Skeletal muscle tissue (tissue), 5 donors: ENCODE measurements around the gene USP51. TPM values are rescaled to one million over a fixed set of nuclear protein-coding genes. Genes with fewer than 3 reads are reported as not detected.
"Not testable (repeated sequence)": the region's sequence is repeated elsewhere in the genome, so short reads cannot be mapped to it uniquely, and the experiment has no call there.

Experiments
- H3K27ac ChIP-seq: one replicate; pipeline ENCODE4 v1.7.0; 2013; ENCODE audit warnings: mild to moderate bottlenecking, low read depth, low read length, inconsistent platforms
- H3K27me3 ChIP-seq, 3 donors: one replicate each; pipeline ENCODE4 v1.7.0; 2013; ENCODE audit warnings: low read length in 3 of 3; ENCODE audit not compliant: control insufficient read depth in 3 of 3, insufficient read depth in 3 of 3
- H3K36me3 ChIP-seq, 3 donors: one replicate each; pipeline ENCODE4 v1.7.0; 2013; ENCODE audit warnings: low read length in 3 of 3; ENCODE audit not compliant: control insufficient read depth in 3 of 3, insufficient read depth in 3 of 3
- H3K4me1 ChIP-seq, 3 donors: one replicate each; pipeline ENCODE4 v1.7.0; 2013; ENCODE audit warnings: low read length in 3 of 3, mild to moderate bottlenecking in 3 of 3; ENCODE audit not compliant: control insufficient read depth in 3 of 3, insufficient read depth in 3 of 3
- H3K4me3 ChIP-seq, 3 donors: one replicate each; pipeline ENCODE4 v1.7.0; 2013; ENCODE audit warnings: low read length in 3 of 3
- H3K9ac ChIP-seq, 3 donors: one replicate each; pipeline ENCODE4 v1.7.0; 2013; ENCODE audit warnings: low read length in 3 of 3, mild to moderate bottlenecking in 3 of 3, moderate library complexity in 2 of 3, low read depth in 1 of 3
- H3K9me3 ChIP-seq, 3 donors: one replicate each; pipeline ENCODE4 v1.7.0; 2013; ENCODE audit warnings: low read length in 3 of 3; ENCODE audit not compliant: control insufficient read depth in 3 of 3
- small RNA-seq: library from RNA; depleted of rRNA; stranded (forward); fragments of <200 nt; gene quantifications from one replicate; pipeline ENCODE3, GENCODE V24; 2014
- total RNA-seq: library from RNA; depleted of rRNA; stranded (reverse); fragments of >200 nt; gene quantifications from one replicate; pipeline ENCODE4 v1.2.3, GENCODE V29; 2014
- donor health status: Osteomylitis.

USP51 gene
- total RNA-seq, 1 donor from 2014 or later: 1.6 TPM

DNA sequence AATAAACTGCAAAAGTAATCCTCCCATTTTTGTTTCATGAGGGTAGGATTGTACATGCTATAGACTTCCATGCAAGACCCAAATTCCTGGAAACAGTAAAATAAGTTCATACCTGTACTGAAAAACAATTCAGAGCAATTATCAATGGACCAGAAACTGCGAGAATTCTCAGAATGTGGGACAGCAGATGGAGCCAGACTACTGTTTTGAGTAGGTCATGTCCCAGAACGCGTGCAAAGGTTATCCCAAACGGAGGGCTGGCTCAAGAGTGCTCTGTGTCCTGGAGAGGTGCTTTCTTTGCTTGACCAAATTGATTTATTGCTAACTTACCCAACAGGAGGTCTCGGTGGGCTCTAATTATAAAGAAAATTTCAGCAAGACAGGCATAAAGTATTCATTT is 39.4 kb downstream of the USP51 start:
- no peaks in the 10 kb centered on the region for H3K27me3 ChIP-seq
- H3K9me3 ChIP-seq: no peaks in the 10 kb centered on the region
- no peaks in the 10 kb centered on the region for H3K36me3 ChIP-seq
- H3K9ac ChIP-seq: no peak overlapping the region
- H3K4me3 ChIP-seq: no peak overlapping the region
- peaks cover 0 to 4% (median 3%) of the 10 kb centered on the region in 3 donors for H3K4me1 ChIP-seq
- H3K27ac ChIP-seq: no peak overlapping the region

DNA sequence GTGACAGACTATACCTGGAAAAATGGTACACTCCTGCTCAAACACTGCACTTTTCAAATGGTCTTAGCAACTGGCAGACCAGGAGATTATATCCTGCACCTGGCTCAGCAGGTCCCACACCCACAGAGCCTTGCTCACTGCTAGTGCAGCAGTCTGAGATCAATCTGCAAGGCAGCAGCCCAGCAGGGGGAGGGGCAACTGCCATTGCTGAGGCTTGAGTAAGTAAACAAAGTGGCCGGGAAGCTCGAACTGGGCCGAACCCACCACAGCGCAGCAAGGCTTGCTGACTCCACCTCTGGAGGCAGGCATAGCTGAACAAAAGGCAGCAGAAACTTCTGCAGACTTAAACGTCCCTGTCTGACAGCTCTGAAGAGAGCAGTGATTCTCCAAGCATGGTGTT is 46.2 kb downstream of the USP51 start:
- not testable (repeated sequence) for H3K4me3 ChIP-seq, H3K27me3 ChIP-seq, H3K27ac ChIP-seq, H3K9ac ChIP-seq, H3K9me3 ChIP-seq, H3K36me3 ChIP-seq, H3K4me1 ChIP-seq

Small RNAs within 50 kb of the gene (small RNA-seq; reads per million reads assigned to genes)
- gene MIR4536-2: not detected

Other genes with a start within 250 kb of the USP51 start
- not detected for gene PAGE3, start 224.9 kb downstream of the USP51 start, total RNA-seq
- gene MAGEH1, start 37.7 kb downstream of the USP51 start, total RNA-seq: 41.8 TPM
- not detected for gene FOXR2, start 133.6 kb upstream of the USP51 start, total RNA-seq
- 25.6 TPM for gene RRAGB, start 227.9 kb upstream of the USP51 start, total RNA-seq